Measurements from ENCODE around the gene TBATA.

Gene TBATA

DNA sequence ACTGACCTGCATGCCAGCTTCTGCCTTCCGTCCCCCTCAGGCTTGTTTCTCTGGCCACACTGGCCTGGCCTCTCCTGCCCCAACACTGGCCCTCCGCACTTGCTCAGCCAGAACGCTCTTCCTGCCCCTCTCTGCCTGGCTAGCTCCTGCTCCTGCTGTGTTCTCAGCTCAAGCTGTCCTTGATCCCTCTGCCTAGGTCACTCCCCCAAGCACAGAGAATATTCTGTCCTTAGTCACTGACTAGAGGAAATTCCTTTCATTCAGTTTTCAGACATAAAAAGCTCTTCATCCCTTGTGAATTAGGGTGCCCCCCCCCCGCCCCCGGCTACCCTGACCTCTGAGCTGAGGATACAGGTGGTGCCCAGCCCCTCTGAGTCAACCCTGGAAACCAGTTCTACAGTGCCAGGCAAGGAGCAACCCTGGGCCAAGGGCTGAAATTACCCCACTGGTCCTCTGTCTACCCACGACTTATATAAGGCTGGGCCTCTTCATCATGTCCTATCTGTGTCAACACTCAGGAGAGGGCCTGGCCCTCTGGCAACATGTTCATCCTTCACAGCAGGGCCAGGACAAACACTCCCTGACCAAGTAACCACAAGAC is 23.9 kb upstream of the TBATA start:
- no peak for DNase-seq (ENCODE audit: low read depth in 1 of 2, low spot score in 1 of 2)

DNA sequence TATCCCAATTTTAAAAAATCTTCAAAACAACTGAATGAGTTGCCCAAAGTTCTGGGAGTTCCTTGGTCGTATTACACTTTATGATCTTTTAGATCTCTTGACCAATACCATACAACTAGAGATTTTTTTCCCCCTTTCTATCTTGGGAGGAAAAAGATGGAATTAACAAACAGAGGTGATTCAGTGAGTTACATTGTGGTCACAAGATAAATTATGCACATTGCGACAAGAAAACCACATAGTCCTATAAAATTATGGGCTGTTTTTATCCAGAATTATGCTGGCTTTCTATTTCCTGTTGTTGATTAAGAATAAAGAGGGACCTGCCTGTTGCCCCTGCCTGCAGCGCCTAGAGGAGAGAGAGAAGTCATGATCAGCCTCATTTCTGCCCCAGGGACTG is 22.4 kb upstream of the TBATA start:
- no peak for DNase-seq (ENCODE audit: low read depth in 1 of 2, low spot score in 1 of 2)

DNA sequence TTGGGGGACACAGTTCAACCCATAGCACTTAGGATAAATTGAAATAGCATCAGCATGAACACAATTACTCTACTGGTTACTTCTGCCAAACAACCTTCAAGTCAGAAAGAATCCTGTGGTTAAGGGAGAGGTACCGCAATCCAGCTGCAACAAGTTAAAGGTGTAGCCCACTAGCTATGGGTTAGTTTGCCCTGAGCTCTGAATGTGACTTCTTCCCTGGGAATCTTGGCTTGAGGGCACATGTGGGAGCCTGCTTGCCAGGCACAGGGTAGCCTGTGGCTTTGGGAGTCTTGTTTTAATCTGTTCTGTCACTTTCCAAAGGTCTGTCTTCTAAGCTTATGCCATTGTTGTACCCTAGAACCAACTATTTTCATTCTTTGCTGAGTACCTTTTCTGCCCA is 21.7 kb upstream of the TBATA start:
- no peak for DNase-seq (ENCODE audit: low read depth in 1 of 2, low spot score in 1 of 2)

DNA sequence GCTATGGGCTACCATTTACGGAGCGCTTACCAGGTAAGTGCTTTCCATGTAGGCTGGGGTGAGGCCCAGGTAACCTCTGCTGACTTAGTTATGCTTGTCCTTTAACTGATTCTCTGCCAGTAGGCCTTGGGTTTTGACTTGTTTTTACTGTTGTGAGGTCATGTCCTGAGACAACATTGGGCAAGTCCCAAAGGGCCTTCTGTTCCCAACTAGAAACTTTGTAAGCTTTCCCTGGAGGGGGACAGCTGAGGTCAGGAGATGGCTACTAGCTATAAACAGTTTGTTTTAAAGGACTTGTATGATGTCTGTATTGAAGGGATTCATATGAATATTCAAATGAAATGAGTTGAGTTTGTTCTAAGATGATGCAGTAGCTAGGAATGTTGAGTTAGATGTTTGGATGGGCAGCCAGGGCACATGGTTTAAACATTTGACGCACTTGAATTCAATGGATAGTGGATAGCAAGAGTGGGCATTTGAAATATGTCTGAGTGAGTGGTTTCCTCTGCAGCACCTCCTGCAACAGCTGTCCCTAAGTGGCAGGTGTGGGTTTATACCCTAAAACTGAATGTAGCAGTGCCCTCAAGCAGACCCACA is 20.5 kb upstream of the TBATA start:
- no peak for DNase-seq (ENCODE audit: low read depth in 1 of 2, low spot score in 1 of 2)

DNA sequence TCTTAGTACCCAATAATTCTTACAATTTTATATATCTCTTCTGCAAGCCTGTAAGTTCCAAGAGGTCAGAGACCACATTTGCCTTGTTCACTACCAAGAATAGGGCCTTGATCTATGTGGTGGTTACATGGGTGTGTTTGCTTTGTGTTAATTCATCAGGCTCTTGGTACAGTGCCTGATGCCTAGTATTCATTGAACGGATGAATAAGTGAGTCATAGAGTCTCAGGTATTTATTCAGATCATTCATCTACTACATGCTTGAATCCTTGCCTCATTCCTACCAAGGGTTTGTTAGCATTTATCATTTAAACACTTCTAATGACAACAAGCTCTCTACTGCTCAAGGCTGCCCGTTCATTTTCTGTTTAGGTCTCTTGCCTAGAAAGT is 19.2 kb upstream of the TBATA start:
- no peak for DNase-seq (ENCODE audit: low read depth in 1 of 2, low spot score in 1 of 2)

DNA sequence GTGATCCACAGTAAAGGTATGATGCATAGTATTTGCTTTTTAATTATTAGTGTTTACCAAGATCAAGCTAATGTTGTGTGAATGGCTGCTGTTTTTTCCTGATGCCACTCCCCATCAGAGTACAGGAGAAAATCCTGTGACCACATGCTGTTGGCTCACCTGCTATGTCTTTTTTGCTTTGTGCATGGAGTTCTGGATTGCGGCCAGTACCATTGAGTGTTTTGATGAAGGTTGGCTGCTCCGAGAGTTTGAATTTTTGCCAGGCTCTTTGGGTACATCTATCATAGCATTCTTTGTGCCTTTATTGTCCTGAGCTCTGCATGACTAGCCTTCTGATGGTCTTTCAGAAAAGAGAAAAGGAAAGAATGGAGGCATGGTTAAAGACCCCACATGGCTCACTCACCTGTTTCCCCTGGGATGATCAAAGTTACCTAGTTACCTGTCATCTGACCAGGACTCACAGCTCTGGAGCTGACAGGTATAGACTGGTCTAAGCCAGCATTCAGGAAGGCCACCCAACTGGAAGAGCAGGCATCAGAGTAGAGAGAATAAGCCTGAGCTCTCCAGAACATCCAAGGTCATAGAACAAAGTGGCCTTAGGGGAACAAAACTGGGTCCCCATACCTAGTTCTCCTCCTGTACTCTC is 18.7 kb upstream of the TBATA start:
- no peak for DNase-seq (ENCODE audit: low read depth in 1 of 2, low spot score in 1 of 2)

DNA sequence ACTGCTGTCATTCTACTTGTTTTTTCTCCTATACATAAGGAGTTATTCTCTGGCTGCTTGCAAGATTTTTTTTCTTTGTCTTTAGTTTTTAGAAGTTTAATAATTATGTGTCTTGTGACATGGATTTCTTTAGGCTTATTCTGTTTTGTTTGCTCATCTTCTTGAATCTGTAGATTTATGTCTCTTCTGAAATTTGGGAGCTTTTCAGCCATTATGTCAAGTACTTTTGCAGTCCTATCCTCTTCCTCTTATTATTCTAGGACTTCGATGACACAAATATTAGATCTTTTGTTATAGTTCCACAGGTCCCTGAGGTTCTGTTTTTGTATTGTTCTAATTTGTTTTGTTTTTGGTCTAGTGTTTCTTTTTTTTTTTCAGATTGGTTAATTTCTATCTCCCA is 16.7 kb upstream of the TBATA start:
- no peak for DNase-seq (ENCODE audit: low read depth in 1 of 2, low spot score in 1 of 2)

DNA sequence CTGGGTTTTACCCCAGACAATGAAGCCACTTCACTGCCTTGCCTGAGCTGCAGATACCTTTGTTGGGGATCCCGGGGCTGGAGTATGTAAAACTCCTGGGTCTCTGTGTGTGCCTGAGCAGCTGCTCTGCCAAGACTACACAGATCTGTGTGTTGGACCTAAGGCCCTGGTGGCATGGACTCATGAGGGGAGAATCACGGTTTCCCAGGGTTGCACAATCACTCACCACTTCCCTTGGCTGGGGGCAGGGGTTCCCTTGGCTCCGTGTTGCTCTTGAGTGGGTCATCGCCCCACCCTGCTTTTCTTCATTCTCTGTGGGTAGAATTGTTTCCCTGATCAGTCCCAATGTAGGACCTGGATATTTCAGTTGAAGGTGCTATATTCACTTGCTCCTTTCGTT is 13.9 kb upstream of the TBATA start:
- no peak for DNase-seq (ENCODE audit: low read depth in 1 of 2, low spot score in 1 of 2)

DNA sequence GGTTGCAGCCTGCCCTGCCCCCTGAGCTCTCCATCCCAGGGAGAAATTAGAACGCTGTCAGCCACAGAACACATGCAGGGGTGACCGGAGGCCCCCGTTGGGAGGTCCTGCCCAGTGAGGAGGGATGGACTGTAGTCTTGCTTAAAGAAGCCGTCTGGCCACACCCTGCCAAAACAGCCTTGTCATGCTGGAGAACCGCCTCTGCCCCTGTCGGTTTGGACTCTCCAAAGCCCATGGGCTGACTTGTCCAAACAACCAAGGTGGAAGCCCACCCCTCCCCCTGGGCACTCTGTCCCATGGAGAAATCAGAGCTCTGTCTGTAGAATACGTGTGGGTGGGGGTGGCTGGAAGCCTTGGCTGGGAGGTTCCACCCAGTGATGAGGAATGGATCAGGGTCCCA is 12.7 kb upstream of the TBATA start:
- DNase-seq (ENCODE audit: low read depth in 1 of 2, low spot score in 1 of 2) = no peak

DNA sequence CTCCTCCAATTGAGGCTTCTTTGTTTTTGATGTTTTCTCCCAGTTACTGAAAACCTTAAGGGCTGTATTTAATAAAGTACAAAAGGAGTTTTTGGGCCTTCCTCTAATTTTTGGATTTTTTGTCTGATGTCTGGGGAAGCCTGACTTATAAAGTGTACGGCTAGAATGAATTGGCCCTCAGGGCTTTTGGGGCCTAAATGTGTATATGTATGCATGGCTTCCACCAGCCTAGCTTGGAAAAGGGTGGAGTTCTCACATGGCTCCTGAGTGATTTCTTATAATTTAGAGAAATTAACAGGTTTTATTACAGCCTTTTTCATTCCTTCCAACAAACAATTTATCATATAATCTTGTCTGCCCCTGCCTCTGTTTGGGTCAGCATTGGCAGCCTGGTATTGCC is 10.4 kb upstream of the TBATA start:
- DNase-seq (ENCODE audit: low read depth in 1 of 2, low spot score in 1 of 2) = no peak

DNA sequence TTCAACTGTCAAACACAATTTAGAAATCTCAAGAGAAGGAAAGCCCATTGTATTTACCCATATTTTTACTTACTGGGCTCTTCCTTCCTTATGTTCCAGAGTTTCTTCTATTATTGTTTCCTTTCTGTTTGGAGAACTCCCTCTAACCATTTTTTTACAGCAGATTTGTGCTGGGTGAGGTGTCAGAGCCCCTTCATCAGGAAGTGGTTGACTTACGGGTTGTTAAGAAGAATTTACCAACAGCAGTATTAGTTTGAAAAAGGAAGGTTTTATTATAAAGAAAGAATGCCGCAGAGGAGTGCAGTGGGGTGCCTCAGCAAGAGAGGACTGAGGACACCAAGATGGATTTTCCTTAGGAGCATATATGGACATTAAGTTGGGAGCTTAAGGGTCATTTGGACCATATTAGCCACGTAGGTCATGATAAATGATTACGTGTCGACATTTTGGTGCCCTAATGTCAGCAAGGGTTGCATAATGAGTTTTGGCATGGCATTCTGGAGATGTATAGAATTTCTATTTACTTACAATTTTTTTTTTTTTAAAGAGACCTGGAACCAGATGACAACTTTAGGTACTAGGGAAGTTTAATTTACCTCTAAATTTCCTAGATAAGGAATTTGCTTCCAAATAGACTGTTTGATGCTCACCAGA is 6.3 kb upstream of the TBATA start:
- DNase-seq (ENCODE audit: low read depth in 1 of 2, low spot score in 1 of 2) = no peak

DNA sequence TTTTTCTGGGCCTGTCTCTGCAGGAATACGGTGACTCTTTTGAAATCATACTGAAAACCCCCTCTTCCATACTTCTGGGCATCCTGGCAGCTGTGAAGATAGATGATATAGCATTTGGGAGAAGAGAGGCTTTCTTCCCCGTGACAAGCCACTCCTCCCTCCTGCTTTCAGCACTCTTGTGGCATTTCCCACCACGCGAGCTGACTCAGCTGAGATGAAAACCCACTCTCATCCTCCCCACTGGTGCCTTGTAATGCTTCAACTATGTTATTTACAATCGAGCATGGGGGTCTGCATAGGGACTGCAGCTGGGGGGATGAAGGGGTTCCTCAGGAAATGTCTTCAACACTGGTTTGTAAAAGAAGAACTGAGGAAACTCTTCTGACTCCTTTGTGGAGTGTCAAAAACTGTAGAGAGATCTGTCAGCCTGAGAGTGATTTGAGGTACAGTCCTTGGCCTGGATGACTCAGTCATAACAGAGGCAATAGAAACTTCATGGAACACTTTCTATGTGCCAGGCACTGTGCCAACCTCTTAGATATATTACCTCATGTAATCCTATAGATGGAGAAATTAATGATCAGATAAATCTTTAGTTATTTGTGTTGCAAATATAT is 1.7 kb upstream of the TBATA start:
- DNase-seq (ENCODE audit: low read depth in 1 of 2, low spot score in 1 of 2) = no peak

DNA sequence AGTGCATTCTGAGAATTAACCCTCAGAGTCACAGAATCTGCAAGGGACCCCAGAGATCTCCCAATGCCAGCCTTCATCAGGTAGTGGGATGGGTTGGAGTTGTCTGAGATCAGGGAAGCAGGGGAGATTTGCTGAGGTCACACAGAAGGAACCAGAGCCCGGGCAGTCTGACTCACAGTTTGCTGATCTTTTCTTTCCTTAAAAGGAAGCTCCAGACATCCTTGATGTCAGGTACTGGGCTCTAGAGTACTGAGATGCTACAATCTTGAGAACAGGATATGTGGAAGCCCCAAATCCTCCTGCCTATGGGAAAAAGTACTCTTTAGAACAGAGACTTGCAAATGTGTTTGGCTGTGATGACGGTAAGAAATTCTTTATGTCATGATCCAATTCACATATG is 706 bp downstream of the TBATA start:
- DNase-seq (ENCODE audit: low read depth in 1 of 2, low spot score in 1 of 2) = no peak

DNA sequence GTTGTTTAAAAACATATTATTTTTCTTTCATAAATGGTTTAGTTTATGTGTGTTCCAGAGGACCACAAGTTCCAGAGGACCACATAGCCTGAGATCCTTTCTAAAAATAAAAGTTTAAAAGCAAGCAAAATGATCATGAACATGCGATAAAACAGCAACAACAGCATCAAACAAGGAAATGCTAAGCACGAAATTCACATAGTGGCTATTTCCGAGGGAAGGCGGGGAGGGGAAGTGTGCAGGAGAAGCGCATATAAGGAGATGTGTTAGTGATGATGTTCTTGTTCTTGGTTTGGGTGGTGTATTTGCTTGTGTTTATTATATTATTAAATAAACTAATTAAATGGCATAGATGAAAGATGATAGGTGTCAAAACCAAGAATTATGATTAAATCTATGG is 1.2 kb downstream of the TBATA start:
- no peak for DNase-seq (ENCODE audit: low read depth in 1 of 2, low spot score in 1 of 2)

DNA sequence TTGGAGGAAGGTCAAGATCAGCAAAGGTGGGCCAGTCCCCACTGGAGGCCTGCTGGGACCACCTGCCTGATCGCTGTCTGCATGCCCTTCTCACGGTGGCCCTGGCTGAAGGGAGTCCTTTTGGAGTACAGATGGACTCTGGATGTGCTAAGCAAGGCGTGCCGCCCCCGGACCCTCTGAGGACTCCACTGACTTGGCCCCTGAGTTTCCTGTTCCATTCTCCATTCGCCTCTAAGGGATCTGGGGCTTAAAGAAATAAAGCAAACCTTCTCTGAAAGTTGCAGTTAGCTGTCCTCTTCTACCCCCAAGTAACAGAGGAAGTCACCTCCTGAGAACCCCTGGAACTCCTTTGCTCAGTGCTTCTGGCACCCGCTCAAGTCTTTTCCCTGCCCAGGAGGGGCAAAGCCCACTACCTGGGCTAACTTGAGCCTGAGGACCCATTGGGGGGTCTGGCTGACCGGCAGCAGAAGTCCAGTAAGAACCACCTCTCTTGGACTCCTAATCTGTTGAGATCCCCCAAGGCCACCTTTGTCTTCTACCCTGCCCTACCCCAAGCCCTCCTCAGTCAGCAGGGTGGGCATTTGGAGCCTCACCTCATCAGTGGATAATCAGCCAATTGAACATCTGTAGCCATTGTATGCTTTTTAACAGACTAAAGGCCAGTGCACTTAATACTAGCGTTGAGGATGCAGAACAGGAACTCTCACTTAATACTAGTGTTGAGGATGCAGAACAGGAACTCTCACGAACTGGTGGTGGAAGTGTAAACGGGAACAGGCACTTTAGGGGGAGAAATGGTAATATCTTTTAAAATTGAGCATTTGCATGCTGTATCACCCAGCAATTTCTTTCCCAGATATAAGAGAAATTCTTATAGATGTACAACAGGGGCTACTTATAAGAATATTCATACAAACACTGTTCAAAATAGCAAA is 2.2 kb downstream of the TBATA start:
- no peak for DNase-seq (ENCODE audit: low read depth in 1 of 2, low spot score in 1 of 2)

DNA sequence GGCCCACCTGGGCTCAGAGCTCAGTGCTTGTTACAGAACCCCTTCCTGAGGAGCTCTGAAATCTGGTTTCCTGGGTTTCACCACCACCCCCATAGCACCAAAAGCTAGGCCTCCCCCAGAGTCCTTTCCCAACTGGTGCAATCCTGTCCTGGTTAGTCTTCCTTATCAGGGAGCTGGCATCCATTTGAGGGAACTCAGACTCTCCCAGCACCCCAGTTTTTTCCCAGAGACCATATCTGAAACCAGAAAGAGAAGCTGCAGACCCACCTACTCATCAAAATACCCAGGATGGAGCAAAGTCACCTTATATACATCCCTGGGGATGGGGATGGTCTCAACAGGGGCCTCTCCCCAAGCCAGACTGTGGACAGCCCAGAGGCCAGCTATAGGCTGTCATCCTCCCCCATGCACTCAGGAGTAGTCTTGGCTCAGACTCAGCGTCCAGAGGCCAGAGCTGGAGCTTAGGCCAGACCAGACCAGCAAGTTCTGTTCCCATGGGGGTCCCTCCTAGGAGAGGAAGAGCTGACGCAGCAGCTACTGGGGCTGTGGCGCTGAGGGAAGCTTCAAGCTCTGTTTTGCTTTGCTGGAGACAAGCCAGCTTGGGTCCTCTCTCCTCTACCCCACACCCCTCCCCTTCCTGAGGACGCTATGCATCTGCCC is 3.0 kb downstream of the TBATA start:
- no peak for DNase-seq (ENCODE audit: low read depth in 1 of 2, low spot score in 1 of 2)

DNA sequence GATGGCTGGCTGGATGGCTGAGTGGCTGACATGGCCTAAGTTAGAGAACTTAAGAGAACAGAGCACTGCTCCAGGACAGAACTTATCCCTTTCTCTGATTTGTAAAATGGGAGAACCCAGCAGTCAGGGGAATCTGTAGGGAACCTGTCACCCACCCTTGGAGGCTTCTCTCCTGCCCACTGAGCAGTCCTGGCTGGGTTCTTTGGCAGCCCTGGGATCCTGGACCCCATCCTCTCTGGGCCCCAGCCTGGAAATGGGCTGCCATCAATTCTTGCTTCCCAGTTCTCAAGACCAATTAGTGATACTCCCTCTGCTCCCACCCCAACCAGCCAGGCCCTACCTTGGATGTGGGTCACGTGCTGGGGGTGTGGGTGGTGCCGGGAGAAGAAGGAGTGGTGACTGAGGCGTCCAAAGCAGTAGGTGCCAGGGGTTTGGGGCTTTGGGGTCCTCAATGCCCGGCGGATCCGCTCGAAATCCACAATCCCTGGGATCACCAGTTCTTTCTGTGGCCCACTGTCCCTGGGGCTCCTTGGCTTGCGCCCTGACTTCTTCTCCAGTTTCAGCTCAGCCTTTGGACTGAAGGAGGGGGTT is 3.6 kb downstream of the TBATA start:
- DNase-seq (ENCODE audit: low read depth in 1 of 2, low spot score in 1 of 2) = no peak

DNA sequence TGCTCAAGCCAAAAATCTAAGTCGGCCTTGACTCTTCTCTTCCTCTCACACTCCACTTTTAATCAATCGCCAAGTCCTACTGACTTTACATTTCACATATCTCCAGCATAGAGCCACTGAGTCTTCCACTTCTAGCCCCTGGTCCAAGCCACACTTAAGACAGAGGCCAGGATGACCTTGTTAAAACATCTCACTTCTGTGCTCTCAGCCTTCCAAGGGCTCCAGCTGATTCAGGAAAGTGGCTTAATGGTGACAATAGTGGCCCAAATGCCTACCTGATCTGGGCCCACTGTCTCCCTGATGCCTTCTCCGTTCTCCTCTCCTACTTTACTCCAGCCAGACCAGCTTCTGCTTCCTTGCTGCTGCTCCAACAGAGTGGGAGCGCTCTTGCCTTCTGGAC is 4.4 kb downstream of the TBATA start:
- DNase-seq (ENCODE audit: low read depth in 1 of 2, low spot score in 1 of 2) = no peak

DNA sequence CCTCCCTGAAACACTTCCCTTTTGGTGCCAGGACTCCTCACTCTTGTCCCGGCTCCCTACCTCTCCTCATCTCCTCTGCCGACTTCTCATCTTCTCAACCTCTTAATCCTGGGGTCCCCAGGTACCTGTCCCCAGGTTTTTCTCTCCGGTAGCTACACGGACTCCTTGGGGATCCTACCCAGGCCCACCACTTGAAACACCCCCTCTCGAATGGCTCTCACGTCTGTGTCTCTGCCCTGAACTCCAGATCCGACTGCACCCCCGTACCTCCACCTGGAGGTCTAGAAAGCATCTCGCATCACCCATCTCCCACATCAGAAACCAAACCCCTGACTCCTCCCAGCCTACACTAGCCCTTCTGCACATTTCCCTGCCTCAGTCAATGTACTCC is 4.8 kb downstream of the TBATA start:
- no peak for DNase-seq (ENCODE audit: low read depth in 1 of 2, low spot score in 1 of 2)

All from stimulated activated CD4-positive, alpha-beta T cell treated with anti-CD3 and anti-CD28 coated beads, Interleukin-15, amount 100 ng/mL, for 1 hour (primary cell).